Brain microvascular endothelial cell (primary cell): ENCODE data around the gene ATAD2B.
"Not testable (repeated sequence)": the region's sequence is repeated elsewhere in the genome, so short reads cannot be mapped to it uniquely, and the experiment has no call there.

ENCODE experiments used
- DNase-seq: peaks from one replicate; pipeline ENCODE4 v3.0.0-alpha.2; 2020
- H3K27ac ChIP-seq: fragments of 250-450 bp; sonication (Bioruptor Pico); 2 replicates; pipeline ENCODE4 v1.5.1; 2020; ENCODE audit warnings: mild to moderate bottlenecking, moderate library complexity
- H3K27me3 ChIP-seq: fragments of 250-450 bp; sonication (Bioruptor Pico); replicated peaks from 2 replicates; pipeline ENCODE4 v1.5.1; 2020; ENCODE audit warnings: mild to moderate bottlenecking
- H3K36me3 ChIP-seq: fragments of 250-450 bp; sonication (Bioruptor Pico); replicated peaks from 2 replicates; pipeline ENCODE4 v1.5.1; 2020; ENCODE audit warnings: mild to moderate bottlenecking
- H3K4me3 ChIP-seq: 2 replicates; pipeline ENCODE4 v1.5.1; 2011; ENCODE audit warnings: low read depth, mild to moderate bottlenecking, control low read depth, low read length, moderate library complexity
- in situ Hi-C: cut with HindIII; loops from 2 replicates; pipeline ENCODE4 v1.10.0; 2017; ENCODE audit warnings: low sequenced_read_pairs, low pct_ligation_motif_present
- TF ChIP-seq, protein P1 (sequence below): IDR thresholded peaks from 2 replicates; pipeline ENCODE4 v1.5.1; 2011; ENCODE audit warnings: low read depth, mild to moderate bottlenecking, moderate library complexity, low read length, control low read depth, inconsistent platforms; ENCODE audit errors: missing control alignments

ATAD2B gene

DNA sequence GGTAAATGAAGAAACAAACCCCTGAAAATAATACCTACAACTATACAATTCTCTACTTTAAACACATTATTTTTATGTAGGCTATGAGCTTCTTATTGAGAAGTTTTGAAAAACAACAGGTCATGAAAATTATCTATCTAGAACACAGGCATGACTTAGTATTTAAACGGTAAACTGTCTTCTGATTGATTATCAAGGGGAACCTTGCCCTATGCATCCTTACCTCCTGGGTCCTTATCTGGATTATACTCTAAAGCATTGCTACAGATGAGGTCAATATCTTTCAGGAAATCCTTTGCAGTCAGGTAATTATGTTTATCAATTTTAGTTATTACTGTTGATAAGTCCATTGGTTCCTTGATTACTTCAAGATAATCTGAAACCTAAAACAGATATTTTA is 144.3 kb downstream of the ATAD2B start:
- no peak overlapping the region for H3K27ac ChIP-seq
- no peak for DNase-seq
- no peak overlapping the region for H3K4me3 ChIP-seq
- TF ChIP-seq, protein P1, sequence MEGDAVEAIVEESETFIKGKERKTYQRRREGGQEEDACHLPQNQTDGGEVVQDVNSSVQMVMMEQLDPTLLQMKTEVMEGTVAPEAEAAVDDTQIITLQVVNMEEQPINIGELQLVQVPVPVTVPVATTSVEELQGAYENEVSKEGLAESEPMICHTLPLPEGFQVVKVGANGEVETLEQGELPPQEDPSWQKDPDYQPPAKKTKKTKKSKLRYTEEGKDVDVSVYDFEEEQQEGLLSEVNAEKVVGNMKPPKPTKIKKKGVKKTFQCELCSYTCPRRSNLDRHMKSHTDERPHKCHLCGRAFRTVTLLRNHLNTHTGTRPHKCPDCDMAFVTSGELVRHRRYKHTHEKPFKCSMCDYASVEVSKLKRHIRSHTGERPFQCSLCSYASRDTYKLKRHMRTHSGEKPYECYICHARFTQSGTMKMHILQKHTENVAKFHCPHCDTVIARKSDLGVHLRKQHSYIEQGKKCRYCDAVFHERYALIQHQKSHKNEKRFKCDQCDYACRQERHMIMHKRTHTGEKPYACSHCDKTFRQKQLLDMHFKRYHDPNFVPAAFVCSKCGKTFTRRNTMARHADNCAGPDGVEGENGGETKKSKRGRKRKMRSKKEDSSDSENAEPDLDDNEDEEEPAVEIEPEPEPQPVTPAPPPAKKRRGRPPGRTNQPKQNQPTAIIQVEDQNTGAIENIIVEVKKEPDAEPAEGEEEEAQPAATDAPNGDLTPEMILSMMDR, result no peak
- peaks cover 4% of the 10 kb centered on the region for H3K36me3 ChIP-seq
- H3K27me3 ChIP-seq, result no peaks in the 10 kb centered on the region
- in situ Hi-C loops, result no loop called here

DNA sequence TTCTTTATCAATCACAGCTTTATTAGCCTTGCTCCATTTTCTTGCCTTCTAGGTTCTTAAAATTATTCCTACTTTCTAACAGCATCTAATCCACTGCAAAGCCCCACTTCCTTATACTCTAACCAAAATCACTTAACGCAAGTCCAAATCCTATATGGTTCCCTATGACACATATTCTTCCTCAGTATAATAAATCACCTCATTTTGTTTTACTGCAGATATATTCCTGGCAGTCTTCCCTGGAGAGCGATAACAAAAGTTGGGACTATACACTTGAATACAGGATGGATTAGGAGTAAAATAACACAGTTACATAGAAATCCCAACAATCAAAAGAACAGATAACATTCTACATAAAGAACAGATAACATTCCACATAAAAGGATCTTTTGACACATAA is 144.8 kb downstream of the ATAD2B start:
- in situ Hi-C loops, result no loop called here
- no peak for DNase-seq
- Histone ChIP-seq H3K27me3 (no peaks in the 10 kb centered on the region), H3K36me3 (peaks cover 4% of the 10 kb centered on the region), H3K27ac (no peak overlapping the region), H3K4me3 (no peak overlapping the region)
- TF ChIP-seq, protein P1, result no peak

DNA sequence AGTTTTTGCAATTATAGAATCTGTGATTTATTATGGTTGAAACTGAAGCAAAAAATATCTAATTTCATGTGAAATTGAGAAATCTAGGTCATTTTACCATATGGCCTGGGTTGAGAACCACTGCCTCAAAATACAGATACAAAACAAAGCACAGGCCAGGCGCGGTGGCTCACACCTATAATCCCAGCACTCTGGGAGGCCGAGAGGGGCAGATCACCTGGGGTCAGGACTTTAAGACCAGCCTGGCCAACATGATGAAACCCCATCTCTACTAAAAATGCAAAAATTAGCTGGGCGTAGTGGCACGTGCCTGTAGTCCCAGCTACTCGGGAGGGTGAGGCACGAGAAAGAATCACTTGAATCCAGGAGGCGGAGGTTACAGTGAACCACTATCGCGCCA is 146.5 kb downstream of the ATAD2B start:
- in situ Hi-C loops, DNase-seq, H3K36me3 ChIP-seq, H3K4me3 ChIP-seq, H3K27ac ChIP-seq, H3K27me3 ChIP-seq: not testable (repeated sequence)

DNA sequence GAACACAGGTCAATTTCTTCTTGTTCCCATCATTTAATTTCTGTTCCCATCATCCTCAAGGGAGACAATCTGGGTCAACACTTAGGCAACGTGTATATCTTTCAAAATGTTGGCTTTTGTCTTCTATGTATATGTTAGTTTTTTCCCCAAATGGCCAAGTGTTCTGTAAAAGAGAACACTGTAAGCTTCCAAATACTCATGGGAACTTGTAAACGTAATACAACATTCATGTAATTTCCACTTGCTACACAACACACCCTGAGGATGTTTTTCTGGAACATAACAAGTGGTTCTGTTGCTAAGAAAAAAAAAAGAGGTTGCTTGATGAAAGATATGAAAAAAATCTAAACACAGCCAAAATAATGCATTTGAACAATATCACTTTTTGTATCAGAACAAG is 149.1 kb downstream of the ATAD2B start:
- H3K27ac ChIP-seq, result no peak overlapping the region
- TF ChIP-seq, protein P1, result no peak
- in situ Hi-C loops, result no loop called here

DNA sequence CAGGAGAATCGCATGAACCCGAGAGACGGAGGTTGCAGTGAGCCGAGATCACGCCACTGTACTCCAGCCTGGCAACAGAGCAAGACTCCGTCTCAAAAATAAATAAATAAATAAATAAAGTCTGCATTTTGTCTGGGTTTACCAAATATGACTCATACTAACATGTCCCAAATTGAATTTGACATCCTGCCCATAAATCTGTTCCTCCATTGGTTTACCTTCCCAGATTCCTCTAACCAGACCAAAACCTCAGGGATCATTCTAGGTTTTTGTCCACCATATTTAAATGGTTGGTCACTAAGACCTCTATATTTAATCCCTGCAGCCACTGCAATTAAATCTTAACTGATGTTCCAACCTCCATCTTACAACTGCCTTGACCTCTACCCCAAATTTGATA is 150.9 kb downstream of the ATAD2B start:
- H3K36me3 ChIP-seq, result no peaks in the 10 kb centered on the region
- in situ Hi-C loops, result no loop called here
- TF ChIP-seq, protein P1, result no peak

More for the DNA sequence above, 149.1 kb downstream of the ATAD2B start:
- Histone ChIP-seq H3K36me3 (no peaks in the 10 kb centered on the region), H3K4me3 (no peak overlapping the region), H3K27me3 (no peaks in the 10 kb centered on the region)
- DNase-seq, result no peak

DNA sequence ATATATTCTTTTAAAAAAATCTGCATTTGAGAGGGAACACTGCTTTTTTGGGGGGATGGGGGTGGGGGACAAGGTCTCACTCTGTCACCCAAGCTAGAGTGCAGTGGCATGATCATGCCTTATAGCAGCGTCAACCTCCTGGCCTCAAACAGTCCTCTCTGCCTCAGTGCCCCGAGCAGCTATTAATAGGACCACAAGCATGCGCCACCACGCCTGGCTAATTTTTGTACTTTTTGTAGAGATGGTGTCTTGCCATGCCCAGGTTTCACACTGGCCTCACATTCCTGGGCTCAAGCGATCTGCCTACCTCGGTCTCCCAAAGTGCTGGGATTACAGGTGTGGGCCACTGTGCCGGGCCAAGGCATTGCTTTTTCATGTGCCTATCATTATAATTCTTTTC is 154.2 kb downstream of the ATAD2B start:
- TF ChIP-seq, protein P1, result no peak
- no peak overlapping the region for H3K4me3 ChIP-seq
- no peak for DNase-seq
- no peak overlapping the region for H3K27ac ChIP-seq
- H3K36me3 ChIP-seq, result no peaks in the 10 kb centered on the region
- no peaks in the 10 kb centered on the region for H3K27me3 ChIP-seq
- in situ Hi-C loops, result no loop called here

More for the DNA sequence above, 150.9 kb downstream of the ATAD2B start:
- no peak overlapping the region for H3K4me3 ChIP-seq
- DNase-seq, result no peak
- no peak overlapping the region for H3K27ac ChIP-seq
- H3K27me3 ChIP-seq, result no peaks in the 10 kb centered on the region

DNA sequence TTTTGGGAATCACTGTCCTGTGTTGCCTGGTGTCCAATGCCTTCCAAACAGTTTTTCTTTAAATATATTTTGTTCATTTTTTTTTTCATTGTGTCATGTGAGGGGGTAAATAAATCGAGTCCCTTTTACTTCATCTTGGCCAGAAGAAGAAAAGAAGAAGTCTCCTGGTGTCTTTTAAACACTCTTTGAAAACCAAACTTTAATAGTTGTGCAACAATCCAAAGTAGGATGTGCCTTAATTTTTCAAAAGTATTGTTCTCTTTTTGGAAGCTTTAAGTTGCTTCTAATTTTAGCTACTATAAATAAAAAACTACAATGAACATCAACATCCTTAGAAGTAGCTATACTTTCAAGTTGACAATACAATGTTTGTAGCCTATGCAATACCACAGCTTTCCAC is 154.9 kb downstream of the ATAD2B start:
- no peak for DNase-seq
- in situ Hi-C loops, result no loop called here
- H3K4me3 ChIP-seq, result no peak overlapping the region
- no peaks in the 10 kb centered on the region for H3K36me3 ChIP-seq
- no peaks in the 10 kb centered on the region for H3K27me3 ChIP-seq
- TF ChIP-seq, protein P1, result no peak
- no peak overlapping the region for H3K27ac ChIP-seq
